ENCODE data around the gene PHGDH. TPM values are rescaled to one million over a fixed set of nuclear protein-coding genes. Genes with fewer than 3 reads are reported as not detected.
"Not testable (repeated sequence)": the region's sequence is repeated elsewhere in the genome, so short reads cannot be mapped to it uniquely, and the experiment has no call there.

Gene PHGDH
- polyA plus RNA-seq, 1 experiment = 108 TPM

DNA sequence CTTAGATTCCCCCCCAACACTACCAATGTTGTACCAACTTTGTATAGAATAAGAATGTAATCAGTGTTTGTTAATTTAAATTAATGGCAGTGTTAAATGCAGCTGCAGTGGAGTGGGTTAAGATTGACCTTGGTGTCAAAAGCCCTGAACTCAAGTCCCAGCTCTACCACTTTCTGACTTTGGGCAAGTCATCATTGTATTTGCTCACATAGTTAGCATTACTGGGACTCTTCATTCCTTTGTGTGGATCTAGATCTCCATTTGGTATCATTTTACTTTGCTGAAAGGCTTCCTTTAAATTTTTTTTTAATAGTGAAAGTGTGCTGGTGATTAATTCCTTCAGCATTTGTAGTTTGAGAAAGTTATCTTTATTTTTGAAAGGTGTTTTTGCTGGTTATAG lies 22.2 kb upstream of the PHGDH start:
- TF ChIP-seq, protein P1, sequence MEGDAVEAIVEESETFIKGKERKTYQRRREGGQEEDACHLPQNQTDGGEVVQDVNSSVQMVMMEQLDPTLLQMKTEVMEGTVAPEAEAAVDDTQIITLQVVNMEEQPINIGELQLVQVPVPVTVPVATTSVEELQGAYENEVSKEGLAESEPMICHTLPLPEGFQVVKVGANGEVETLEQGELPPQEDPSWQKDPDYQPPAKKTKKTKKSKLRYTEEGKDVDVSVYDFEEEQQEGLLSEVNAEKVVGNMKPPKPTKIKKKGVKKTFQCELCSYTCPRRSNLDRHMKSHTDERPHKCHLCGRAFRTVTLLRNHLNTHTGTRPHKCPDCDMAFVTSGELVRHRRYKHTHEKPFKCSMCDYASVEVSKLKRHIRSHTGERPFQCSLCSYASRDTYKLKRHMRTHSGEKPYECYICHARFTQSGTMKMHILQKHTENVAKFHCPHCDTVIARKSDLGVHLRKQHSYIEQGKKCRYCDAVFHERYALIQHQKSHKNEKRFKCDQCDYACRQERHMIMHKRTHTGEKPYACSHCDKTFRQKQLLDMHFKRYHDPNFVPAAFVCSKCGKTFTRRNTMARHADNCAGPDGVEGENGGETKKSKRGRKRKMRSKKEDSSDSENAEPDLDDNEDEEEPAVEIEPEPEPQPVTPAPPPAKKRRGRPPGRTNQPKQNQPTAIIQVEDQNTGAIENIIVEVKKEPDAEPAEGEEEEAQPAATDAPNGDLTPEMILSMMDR (IDR thresholded peaks at IDR 0.05; ENCODE audit: low read depth, low read length) = no peak
- ChIA-PET CTCF (interaction anchor here (1.0 to 1.8 kb wide), 3 partner anchors 11 to 41 kb away, joined by 3 to 7 read pairs (median 5); partner anchors contain the start of gene ZNF697), POLR2A (no interaction called here)
- Histone ChIP-seq H3K27me3 (ENCODE audit: control insufficient read depth, insufficient read depth, low read length) (peaks cover 6% of the 10 kb centered on the region), H3K27ac (ENCODE audit: low read depth, low read length) (no peak overlapping the region), H3K9me3 (ENCODE audit: control insufficient read depth, insufficient read depth, low read length) (no peaks in the 10 kb centered on the region), H3K4me3 (ENCODE audit: low read depth, low read length) (no peak overlapping the region)
- DNase-seq (ENCODE audit: low read depth, low spot score) = no peak

DNA sequence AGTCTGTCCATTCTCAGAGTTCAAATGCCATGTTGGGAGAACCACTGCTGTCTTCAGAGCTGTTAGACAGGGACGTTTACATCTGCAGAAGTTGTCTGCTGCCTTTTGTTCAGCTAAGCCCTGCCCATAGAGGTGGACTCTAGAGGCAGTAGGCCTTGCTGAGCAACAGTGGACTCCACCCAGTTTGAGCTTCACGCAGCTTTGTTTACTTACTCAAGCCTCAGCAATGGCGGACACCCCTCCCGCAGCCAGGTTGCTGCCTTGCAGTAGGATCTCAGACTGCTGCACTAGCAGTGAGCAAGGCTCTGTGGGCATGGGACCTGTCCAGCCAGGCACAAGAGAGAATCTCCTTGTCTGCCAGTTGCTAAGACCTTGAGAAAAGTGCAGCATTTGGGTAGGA lies 14.9 kb upstream of the PHGDH start:
- H3K4me3 ChIP-seq (ENCODE audit: low read depth, low read length); H3K27me3 ChIP-seq (ENCODE audit: control insufficient read depth, insufficient read depth, low read length); H3K9me3 ChIP-seq (ENCODE audit: control insufficient read depth, insufficient read depth, low read length); POLR2A ChIA-PET; H3K27ac ChIP-seq (ENCODE audit: low read depth, low read length); DNase-seq (ENCODE audit: low read depth, low spot score): not testable (repeated sequence)
- CTCF ChIA-PET = interaction anchor here (1.0 kb wide), 1 partner anchor 47 kb away, joined by 3 read pairs; no protein-coding TSS in a partner anchor

DNA sequence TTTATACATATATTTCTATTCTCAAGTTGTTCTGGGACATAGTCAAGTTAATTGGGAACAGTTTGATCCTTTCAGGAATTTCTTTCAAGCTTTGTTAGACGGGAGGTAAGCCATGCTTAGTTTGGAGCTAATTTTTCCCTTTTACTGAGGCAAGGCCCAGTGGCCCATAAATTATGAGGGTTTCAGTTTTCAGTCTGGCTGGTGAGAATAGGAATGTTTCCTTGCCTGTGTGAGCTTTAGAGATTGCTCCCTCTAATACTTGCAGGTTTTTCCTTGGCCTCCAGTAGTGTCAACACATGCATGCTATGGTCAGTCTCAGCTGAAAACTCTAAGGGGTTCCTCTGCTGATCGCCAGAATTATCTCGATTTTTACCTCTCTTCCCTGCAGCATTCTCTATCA lies 14.1 kb upstream of the PHGDH start:
- Histone ChIP-seq H3K27me3 (ENCODE audit: control insufficient read depth, insufficient read depth, low read length) (peaks cover 9% of the 10 kb centered on the region), H3K4me3 (ENCODE audit: low read depth, low read length) (no peak overlapping the region), H3K9me3 (ENCODE audit: control insufficient read depth, insufficient read depth, low read length) (peaks cover 6% of the 10 kb centered on the region; the same call in 1 of the 2 replicates), H3K27ac (ENCODE audit: low read depth, low read length) (no peak overlapping the region)
- TF ChIP-seq, protein P1 (IDR thresholded peaks at IDR 0.05; ENCODE audit: low read depth, low read length) = no peak
- POLR2A ChIA-PET = no interaction called here
- no peak for DNase-seq (ENCODE audit: low read depth, low spot score)
- CTCF ChIA-PET = interaction anchor here (0.8 to 1.5 kb wide), 3 partner anchors 20 to 46 kb away, joined by 3 to 5 read pairs (median 5); no protein-coding TSS in a partner anchor

DNA sequence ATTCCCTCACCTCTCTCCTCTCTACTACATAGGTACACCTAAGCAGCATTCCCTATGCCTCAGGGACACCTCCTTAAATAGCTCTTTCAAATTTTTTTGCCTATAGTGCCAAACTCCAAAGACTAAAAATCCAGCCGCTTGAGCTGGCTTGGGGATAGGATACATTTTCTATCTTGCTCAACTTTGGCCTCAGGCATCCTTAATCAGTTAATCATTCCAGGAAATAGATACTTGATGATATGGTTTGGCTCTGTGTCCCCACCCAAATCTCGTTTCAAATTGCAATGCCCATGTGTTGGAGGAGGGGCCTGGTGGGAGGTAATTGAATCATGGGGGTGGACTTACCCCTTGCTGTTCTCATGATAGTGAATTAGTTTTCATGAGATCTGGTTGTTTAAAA lies 11.4 kb upstream of the PHGDH start:
- TF ChIP-seq, protein P1 (IDR thresholded peaks at IDR 0.05; ENCODE audit: low read depth, low read length) = no peak
- no peak for DNase-seq (ENCODE audit: low read depth, low spot score)
- Histone ChIP-seq H3K9me3 (ENCODE audit: control insufficient read depth, insufficient read depth, low read length) (peaks cover 6% of the 10 kb centered on the region; the same call in 1 of the 2 replicates), H3K4me3 (ENCODE audit: low read depth, low read length) (no peak overlapping the region), H3K27ac (ENCODE audit: low read depth, low read length) (no peak overlapping the region), H3K27me3 (ENCODE audit: control insufficient read depth, insufficient read depth, low read length) (peaks cover 12% of the 10 kb centered on the region)
- ChIA-PET POLR2A (no interaction called here), CTCF (no interaction called here)

GRCh38 chr1:119701659-119702058 lies 10.1 kb upstream of the PHGDH start:
- ChIA-PET CTCF (no interaction called here), POLR2A (no interaction called here)
- TF ChIP-seq, protein P1 (IDR thresholded peaks at IDR 0.05; ENCODE audit: low read depth, low read length) = no peak
- Histone ChIP-seq H3K4me3 (ENCODE audit: low read depth, low read length) (no peak overlapping the region), H3K27ac (ENCODE audit: low read depth, low read length) (no peak overlapping the region), H3K27me3 (ENCODE audit: control insufficient read depth, insufficient read depth, low read length) (peaks cover 12% of the 10 kb centered on the region), H3K9me3 (ENCODE audit: control insufficient read depth, insufficient read depth, low read length) (peaks cover 6% of the 10 kb centered on the region; the same call in 1 of the 2 replicates)
- no peak for DNase-seq (ENCODE audit: low read depth, low spot score)
